GM18520 (cell line): ENCODE results near the gene CDH4.

ENCODE experiments used
- ATAC-seq: cut with Tn5 transposase; IDR thresholded peaks from one replicate; pipeline ENCODE4 v1.9.1; 2021; ENCODE audit not compliant: unreplicated experiment

CDH4 gene

GRCh38 chr20:61251529-61252393 lies at the start of gene CDH4:
Gene CDH4 (plus strand): TSS chr20:61252261.
- no peak for ATAC-seq

GRCh38 chr20:61203320-61203719 lies 48.7 kb upstream of the CDH4 start:
- ATAC-seq = no peak

GRCh38 chr20:61204206-61204605 lies 47.9 kb upstream of the CDH4 start:
- ATAC-seq = no peak

- no peak for ATAC-seq
These were observed 46.3 kb upstream of the CDH4 start for GRCh38 chr20:61205769-61206168.

- no peak for ATAC-seq
These were observed 41.2 kb upstream of the CDH4 start for GRCh38 chr20:61210862-61211261.

GRCh38 chr20:61217848-61218247 lies 34.2 kb upstream of the CDH4 start:
- ATAC-seq = no peak

- ATAC-seq = no peak
These were observed 33.0 kb upstream of the CDH4 start for GRCh38 chr20:61219021-61219431.

- ATAC-seq = no peak
These were observed 31.9 kb upstream of the CDH4 start for GRCh38 chr20:61220131-61220530.

- ATAC-seq = no peak
These were observed 31.3 kb upstream of the CDH4 start for GRCh38 chr20:61220626-61221325.

- no peak for ATAC-seq
These were observed 29.4 kb upstream of the CDH4 start for GRCh38 chr20:61222699-61223098.

GRCh38 chr20:61223121-61223520 lies 28.9 kb upstream of the CDH4 start:
- ATAC-seq = no peak

- no peak for ATAC-seq
These were observed 21.9 kb upstream of the CDH4 start for GRCh38 chr20:61230166-61230565.

GRCh38 chr20:61233590-61233989 lies 18.5 kb upstream of the CDH4 start:
- ATAC-seq = no peak

- no peak for ATAC-seq
These were observed 17.7 kb upstream of the CDH4 start for GRCh38 chr20:61234224-61234890.

GRCh38 chr20:61236713-61237112 lies 15.3 kb upstream of the CDH4 start:
- no peak for ATAC-seq

- no peak for ATAC-seq
These were observed 13.2 kb upstream of the CDH4 start for GRCh38 chr20:61238813-61239212.

GRCh38 chr20:61240814-61241213 lies 11.2 kb upstream of the CDH4 start:
- ATAC-seq = no peak

- ATAC-seq = no peak
These were observed 7.8 kb upstream of the CDH4 start for GRCh38 chr20:61244213-61244612.

GRCh38 chr20:61246269-61246668 lies 5.8 kb upstream of the CDH4 start:
- ATAC-seq = no peak

GRCh38 chr20:61249626-61250025 lies 2.4 kb upstream of the CDH4 start:
- no peak for ATAC-seq

GRCh38 chr20:61252601-61253263 lies 671 bp downstream of the CDH4 start:
- no peak for ATAC-seq
